ENCODE measurements around the gene CECR2. TPM values are rescaled to one million over a fixed set of nuclear protein-coding genes. Genes with fewer than 3 reads are reported as not detected.

CECR2 gene
- polyA plus RNA-seq, 1 donor from 2014 or later = 2.1 TPM

- no peaks in the 10 kb centered on the region for H4K20me1 ChIP-seq (ENCODE audit: insufficient read depth)
- peaks cover 37% of the 10 kb centered on the region for H3K79me2 ChIP-seq (replicated peaks; ENCODE audit: insufficient read depth, low read length)
- H3K27me3 ChIP-seq (ENCODE audit: insufficient read depth, low read depth, low read length) = no peaks in the 10 kb centered on the region
- H3K9me2 ChIP-seq (ENCODE audit: insufficient read depth, low read length) = no peaks in the 10 kb centered on the region
- peak overlapping the region; percentile 68 for H3K4me3 ChIP-seq (ENCODE audit: low read length)
- H3K9me3 ChIP-seq (ENCODE audit: low read length) = no peaks in the 10 kb centered on the region
- H3K27ac ChIP-seq (ENCODE audit: low read length) = peak overlapping the region; percentile 35
- no peaks in the 10 kb centered on the region for H3K36me3 ChIP-seq (ENCODE audit: insufficient read depth, low read length)
- TF ChIP-seq EP300 (conservative IDR thresholded peaks at IDR 0.05; ENCODE audit: poor library complexity, severe bottlenecking) (peak; percentile 29), RAD21 (conservative IDR thresholded peaks at IDR 0.05) (peak; percentile 46), POLR2AphosphoS5 (IDR thresholded peaks at IDR 0.05) (peak; percentile 38), MXI1 (conservative IDR thresholded peaks at IDR 0.05; ENCODE audit: poor library complexity, severe bottlenecking) (peak; percentile 92), SMC3 (conservative IDR thresholded peaks at IDR 0.05; ENCODE audit: poor library complexity) (peak; percentile 51), TAF1 (IDR thresholded peaks at IDR 0.05; ENCODE audit: low read depth) (no peak), EZH2 (IDR thresholded peaks at IDR 0.05; ENCODE audit: borderline replicate concordance, insufficient read depth, low read length, poor library complexity, severe bottlenecking) (no peak)
- TF ChIP-seq, protein P1, sequence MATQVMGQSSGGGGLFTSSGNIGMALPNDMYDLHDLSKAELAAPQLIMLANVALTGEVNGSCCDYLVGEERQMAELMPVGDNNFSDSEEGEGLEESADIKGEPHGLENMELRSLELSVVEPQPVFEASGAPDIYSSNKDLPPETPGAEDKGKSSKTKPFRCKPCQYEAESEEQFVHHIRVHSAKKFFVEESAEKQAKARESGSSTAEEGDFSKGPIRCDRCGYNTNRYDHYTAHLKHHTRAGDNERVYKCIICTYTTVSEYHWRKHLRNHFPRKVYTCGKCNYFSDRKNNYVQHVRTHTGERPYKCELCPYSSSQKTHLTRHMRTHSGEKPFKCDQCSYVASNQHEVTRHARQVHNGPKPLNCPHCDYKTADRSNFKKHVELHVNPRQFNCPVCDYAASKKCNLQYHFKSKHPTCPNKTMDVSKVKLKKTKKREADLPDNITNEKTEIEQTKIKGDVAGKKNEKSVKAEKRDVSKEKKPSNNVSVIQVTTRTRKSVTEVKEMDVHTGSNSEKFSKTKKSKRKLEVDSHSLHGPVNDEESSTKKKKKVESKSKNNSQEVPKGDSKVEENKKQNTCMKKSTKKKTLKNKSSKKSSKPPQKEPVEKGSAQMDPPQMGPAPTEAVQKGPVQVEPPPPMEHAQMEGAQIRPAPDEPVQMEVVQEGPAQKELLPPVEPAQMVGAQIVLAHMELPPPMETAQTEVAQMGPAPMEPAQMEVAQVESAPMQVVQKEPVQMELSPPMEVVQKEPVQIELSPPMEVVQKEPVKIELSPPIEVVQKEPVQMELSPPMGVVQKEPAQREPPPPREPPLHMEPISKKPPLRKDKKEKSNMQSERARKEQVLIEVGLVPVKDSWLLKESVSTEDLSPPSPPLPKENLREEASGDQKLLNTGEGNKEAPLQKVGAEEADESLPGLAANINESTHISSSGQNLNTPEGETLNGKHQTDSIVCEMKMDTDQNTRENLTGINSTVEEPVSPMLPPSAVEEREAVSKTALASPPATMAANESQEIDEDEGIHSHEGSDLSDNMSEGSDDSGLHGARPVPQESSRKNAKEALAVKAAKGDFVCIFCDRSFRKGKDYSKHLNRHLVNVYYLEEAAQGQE (IDR thresholded peaks at IDR 0.05; ENCODE audit: borderline replicate concordance) = no peak
- TF ChIP-seq, protein P2, sequence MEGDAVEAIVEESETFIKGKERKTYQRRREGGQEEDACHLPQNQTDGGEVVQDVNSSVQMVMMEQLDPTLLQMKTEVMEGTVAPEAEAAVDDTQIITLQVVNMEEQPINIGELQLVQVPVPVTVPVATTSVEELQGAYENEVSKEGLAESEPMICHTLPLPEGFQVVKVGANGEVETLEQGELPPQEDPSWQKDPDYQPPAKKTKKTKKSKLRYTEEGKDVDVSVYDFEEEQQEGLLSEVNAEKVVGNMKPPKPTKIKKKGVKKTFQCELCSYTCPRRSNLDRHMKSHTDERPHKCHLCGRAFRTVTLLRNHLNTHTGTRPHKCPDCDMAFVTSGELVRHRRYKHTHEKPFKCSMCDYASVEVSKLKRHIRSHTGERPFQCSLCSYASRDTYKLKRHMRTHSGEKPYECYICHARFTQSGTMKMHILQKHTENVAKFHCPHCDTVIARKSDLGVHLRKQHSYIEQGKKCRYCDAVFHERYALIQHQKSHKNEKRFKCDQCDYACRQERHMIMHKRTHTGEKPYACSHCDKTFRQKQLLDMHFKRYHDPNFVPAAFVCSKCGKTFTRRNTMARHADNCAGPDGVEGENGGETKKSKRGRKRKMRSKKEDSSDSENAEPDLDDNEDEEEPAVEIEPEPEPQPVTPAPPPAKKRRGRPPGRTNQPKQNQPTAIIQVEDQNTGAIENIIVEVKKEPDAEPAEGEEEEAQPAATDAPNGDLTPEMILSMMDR (IDR thresholded peaks at IDR 0.05; ENCODE audit: poor library complexity, severe bottlenecking) = no peak
- peak overlapping the region; percentile 37 for H3K4me2 ChIP-seq (ENCODE audit: low read length)
- H3K9ac ChIP-seq (ENCODE audit: low read length) = peak overlapping the region; percentile 57
- H3F3A ChIP-seq (ENCODE audit: insufficient read depth, low read length, poor library complexity, severe bottlenecking) = no peaks in the 10 kb centered on the region
- peak overlapping the region; percentile 2 for H2AFZ ChIP-seq (ENCODE audit: low read depth, low read length)
These were observed 464 bp upstream of the CECR2 start for GRCh38 chr22:17368554-17369438.

GRCh38 chr22:17370026-17370765 is 936 bp downstream of the CECR2 start:
- Histone ChIP-seq H2AFZ (ENCODE audit: low read depth, low read length) (peak overlapping the region; percentile 12), H3K36me3 (ENCODE audit: insufficient read depth, low read length) (no peaks in the 10 kb centered on the region), H3K4me3 (ENCODE audit: low read length) (peak overlapping the region; percentile 90), H3K79me2 (replicated peaks; ENCODE audit: insufficient read depth, low read length) (peaks cover 50% of the 10 kb centered on the region), H3K4me2 (ENCODE audit: low read length) (peak overlapping the region; percentile 74), H3K9ac (ENCODE audit: low read length) (peak overlapping the region; percentile 63), H3F3A (ENCODE audit: insufficient read depth, low read length, poor library complexity, severe bottlenecking) (no peaks in the 10 kb centered on the region), H3K27me3 (ENCODE audit: insufficient read depth, low read depth, low read length) (no peaks in the 10 kb centered on the region), H3K9me3 (ENCODE audit: low read length) (no peaks in the 10 kb centered on the region), H3K27ac (ENCODE audit: low read length) (no peak overlapping the region), H3K9me2 (ENCODE audit: insufficient read depth, low read length) (no peaks in the 10 kb centered on the region), H4K20me1 (ENCODE audit: insufficient read depth) (no peaks in the 10 kb centered on the region)
- TF ChIP-seq RAD21 (conservative IDR thresholded peaks at IDR 0.05) (peak; percentile 5), MXI1 (conservative IDR thresholded peaks at IDR 0.05; ENCODE audit: poor library complexity, severe bottlenecking) (no peak), EP300 (conservative IDR thresholded peaks at IDR 0.05; ENCODE audit: poor library complexity, severe bottlenecking) (peak; percentile 5), TAF1 (IDR thresholded peaks at IDR 0.05; ENCODE audit: low read depth) (peak; percentile 18), SMC3 (conservative IDR thresholded peaks at IDR 0.05; ENCODE audit: poor library complexity) (no peak)
